PFSK-1 (cell line): ENCODE measurements around the gene LGALS3BP.

ENCODE experiments used
- FOXP2 ChIP-seq: optimal IDR thresholded peaks from 2 replicates; pipeline ENCODE3; 2011; ENCODE audit warnings: borderline replicate concordance, control low read depth, inconsistent platforms; ENCODE audit not compliant: insufficient read depth; ENCODE audit errors: extremely low read length, extremely low read depth
- POLR2AphosphoS5 ChIP-seq: IDR thresholded peaks from 2 replicates; pipeline ENCODE4 v1.6.1; 2012; ENCODE audit warnings: low read depth, mild to moderate bottlenecking, control low read depth, low read length, moderate library complexity
- SIN3A ChIP-seq: IDR thresholded peaks from 2 replicates; pipeline ENCODE4 v1.6.1; 2012; ENCODE audit warnings: mild to moderate bottlenecking, low read length, moderate library complexity, borderline replicate concordance; ENCODE audit not compliant: insufficient read depth
- TAF1 ChIP-seq: IDR thresholded peaks from 2 replicates; pipeline ENCODE4 v1.6.1; 2012; ENCODE audit warnings: low read length, control low read depth, borderline replicate concordance; ENCODE audit not compliant: insufficient read depth
- TF ChIP-seq, protein P1 (sequence below), 2 experiments: IDR thresholded peaks; 2 replicates each; pipeline versions ENCODE4 v1.6.1 to v1.8.0; 2011 to 2012; ENCODE audit warnings: low read depth in 2 of 2, low read length in 2 of 2, control low read depth in 1 of 2, inconsistent platforms in 1 of 2, mild to moderate bottlenecking in 1 of 2, moderate library complexity in 1 of 2; ENCODE audit not compliant: insufficient read depth in 1 of 2

The LGALS3BP gene

DNA sequence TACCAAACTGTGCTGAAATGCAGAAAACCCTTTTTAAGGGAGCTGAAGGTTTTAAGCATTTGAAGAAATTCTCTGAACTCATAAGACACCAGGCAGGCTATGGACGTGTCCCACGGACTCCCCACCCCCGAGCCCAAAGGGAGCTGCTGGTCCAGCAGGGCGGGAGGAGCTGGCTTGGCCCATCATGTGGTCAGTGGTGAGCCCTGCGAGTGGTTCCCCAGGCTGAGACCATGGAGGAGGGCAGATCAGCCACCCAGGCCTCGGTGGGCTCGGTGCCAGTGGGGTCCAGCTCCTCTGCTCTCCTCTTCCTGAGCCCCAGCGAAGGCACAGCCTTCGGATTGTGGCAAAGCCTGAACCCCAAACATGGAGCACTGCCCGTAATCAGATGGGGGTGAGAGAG lies 27.0 kb downstream of the LGALS3BP start:
- TF ChIP-seq TAF1 (no peak), FOXP2 (no peak), POLR2AphosphoS5 (no peak), SIN3A (no peak)
- TF ChIP-seq, protein P1, sequence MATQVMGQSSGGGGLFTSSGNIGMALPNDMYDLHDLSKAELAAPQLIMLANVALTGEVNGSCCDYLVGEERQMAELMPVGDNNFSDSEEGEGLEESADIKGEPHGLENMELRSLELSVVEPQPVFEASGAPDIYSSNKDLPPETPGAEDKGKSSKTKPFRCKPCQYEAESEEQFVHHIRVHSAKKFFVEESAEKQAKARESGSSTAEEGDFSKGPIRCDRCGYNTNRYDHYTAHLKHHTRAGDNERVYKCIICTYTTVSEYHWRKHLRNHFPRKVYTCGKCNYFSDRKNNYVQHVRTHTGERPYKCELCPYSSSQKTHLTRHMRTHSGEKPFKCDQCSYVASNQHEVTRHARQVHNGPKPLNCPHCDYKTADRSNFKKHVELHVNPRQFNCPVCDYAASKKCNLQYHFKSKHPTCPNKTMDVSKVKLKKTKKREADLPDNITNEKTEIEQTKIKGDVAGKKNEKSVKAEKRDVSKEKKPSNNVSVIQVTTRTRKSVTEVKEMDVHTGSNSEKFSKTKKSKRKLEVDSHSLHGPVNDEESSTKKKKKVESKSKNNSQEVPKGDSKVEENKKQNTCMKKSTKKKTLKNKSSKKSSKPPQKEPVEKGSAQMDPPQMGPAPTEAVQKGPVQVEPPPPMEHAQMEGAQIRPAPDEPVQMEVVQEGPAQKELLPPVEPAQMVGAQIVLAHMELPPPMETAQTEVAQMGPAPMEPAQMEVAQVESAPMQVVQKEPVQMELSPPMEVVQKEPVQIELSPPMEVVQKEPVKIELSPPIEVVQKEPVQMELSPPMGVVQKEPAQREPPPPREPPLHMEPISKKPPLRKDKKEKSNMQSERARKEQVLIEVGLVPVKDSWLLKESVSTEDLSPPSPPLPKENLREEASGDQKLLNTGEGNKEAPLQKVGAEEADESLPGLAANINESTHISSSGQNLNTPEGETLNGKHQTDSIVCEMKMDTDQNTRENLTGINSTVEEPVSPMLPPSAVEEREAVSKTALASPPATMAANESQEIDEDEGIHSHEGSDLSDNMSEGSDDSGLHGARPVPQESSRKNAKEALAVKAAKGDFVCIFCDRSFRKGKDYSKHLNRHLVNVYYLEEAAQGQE (IDR thresholded peaks at IDR 0.05; ENCODE audit: insufficient read depth in 1 of 2, low read depth in 2 of 2, low read length in 2 of 2), result no peak

DNA sequence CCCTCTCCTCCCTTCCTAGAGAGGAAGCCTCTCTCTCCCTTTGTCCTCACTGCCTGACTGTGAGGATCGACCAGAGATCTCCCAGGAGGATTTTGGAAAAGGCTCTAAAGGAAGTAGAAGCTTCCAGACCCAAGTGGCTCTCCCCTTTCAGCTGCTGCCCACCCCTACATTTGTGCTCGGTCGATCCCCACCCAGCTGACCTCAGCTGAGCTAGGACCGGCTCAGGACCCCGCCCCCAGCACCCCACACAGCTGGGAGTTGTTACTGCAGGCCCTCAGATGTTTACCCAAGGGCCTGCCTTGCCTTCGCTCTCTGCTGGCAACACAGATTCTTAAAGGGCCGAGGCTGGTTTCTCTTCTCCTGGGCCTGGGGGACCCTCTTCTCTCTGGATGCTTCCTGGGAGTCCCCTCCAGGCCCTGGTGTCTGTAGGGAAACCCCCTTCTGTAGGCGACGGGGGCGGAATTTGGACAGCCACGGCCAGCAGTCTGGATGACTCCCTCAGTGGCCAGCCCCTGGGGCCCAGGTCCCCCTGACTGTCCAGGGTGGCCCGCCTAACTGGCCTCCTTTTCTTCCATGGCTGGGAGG lies 27.7 kb downstream of the LGALS3BP start:
- no peak for TF ChIP-seq SIN3A
- TF ChIP-seq TAF1, result no peak
- no peak for TF ChIP-seq POLR2AphosphoS5
- TF ChIP-seq FOXP2, result no peak
- TF ChIP-seq, protein P1 (IDR thresholded peaks at IDR 0.05; ENCODE audit: insufficient read depth in 1 of 2, low read depth in 2 of 2, low read length in 2 of 2), result no peak

DNA sequence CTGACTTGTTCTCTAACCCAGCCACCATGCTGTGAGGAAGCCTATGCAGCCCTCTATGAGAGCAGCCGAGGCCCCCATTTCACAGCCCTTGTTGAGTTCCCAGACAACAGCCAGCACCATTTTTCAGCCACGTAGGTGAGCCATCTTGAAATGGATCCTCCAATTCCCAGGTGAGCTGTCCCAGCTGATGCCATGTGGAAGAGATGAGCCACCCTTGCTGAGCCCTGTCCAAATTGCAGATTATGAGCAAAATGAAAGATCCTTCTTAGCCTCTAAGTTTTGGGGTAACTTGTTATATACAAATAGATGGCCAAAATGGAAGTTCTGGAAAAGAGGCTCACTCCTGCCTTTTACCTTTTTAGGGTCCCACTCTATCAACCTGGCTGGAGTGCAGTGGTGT lies 28.9 kb downstream of the LGALS3BP start:
- TF ChIP-seq FOXP2 (no peak), POLR2AphosphoS5 (no peak), TAF1 (no peak), SIN3A (no peak)
- TF ChIP-seq, protein P1 (IDR thresholded peaks at IDR 0.05; ENCODE audit: insufficient read depth in 1 of 2, low read depth in 2 of 2, low read length in 2 of 2), result no peak

DNA sequence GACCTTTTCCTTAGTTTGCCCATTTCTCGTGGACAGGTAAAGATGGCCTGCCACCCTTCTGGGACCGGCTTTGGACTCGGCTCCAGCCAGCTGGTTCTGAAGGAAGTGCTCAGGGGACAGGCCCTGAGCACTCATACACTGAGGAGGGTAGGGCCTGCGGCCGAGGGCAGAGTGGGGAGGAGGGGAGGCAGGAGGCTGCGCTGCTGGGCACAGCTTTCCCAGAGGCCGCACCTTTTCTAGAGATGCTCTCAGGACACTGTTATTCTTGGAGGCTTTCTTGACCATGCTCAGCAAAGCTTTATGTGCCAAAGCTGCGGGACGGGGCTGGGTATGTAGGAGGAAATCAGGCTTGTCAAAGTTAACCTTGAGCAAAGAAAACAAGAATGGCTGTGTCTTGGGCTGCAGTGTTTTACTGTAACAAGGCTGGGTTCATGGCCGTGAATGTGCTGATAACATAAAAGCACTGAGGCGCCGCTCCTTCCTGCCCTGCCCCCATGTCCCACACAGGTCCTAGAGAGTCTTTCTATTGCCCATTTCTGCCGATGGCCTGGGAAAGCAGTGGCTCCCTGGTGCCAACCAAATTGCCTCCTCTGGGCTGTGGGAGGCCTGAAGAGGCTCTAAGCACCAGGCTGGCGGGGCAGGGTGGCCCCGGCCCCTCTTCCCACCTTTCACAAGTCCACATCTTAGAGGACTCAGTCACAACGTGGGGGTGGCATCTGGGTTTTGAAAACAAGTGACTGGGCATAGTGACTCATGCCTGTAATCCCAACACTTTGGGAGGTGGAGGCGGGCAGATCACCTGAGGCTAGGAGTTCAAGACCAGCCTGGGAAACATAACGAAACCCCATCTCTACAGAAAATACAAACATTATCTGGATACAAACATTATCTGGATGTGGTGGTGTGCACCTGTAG lies 32.2 kb downstream of the LGALS3BP start:
- TF ChIP-seq SIN3A (no peak), TAF1 (no peak), FOXP2 (no peak), POLR2AphosphoS5 (no peak)
- TF ChIP-seq, protein P1 (IDR thresholded peaks at IDR 0.05; ENCODE audit: insufficient read depth in 1 of 2, low read depth in 2 of 2, low read length in 2 of 2), result no peak
